Stimulated activated CD4-positive, alpha-beta T cell treated with anti-CD3 and anti-CD28 coated beads, Interleukin-2, amount 100 ng/mL, for 48 hours (primary cell): Measurements from ENCODE around the gene NCOA5.

Experiments
- DNase-seq, 2 donors: peaks; one replicate each; pipeline ENCODE4 v3.0.0-alpha.2; 2020

The NCOA5 gene

DNA sequence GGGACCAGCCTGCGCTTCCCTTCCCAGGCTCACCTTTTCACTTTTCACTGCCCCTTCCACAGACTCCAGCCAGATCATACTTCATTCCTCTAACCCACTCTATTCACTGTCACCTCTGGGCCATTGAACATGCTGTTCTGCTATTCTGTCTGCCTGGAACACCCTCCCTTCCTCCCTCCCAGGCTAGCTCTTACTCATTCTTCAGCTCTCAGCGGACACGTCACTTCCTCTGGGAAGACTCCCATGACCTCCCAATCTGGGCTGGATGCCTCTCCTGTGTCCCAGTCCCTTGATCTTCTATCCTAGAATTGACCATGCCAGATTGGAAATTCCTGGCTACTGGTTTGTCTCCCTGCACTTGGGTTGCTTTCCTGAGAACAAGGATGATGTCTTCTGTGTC is 55.7 kb downstream of the NCOA5 start:
- no peak for DNase-seq

DNA sequence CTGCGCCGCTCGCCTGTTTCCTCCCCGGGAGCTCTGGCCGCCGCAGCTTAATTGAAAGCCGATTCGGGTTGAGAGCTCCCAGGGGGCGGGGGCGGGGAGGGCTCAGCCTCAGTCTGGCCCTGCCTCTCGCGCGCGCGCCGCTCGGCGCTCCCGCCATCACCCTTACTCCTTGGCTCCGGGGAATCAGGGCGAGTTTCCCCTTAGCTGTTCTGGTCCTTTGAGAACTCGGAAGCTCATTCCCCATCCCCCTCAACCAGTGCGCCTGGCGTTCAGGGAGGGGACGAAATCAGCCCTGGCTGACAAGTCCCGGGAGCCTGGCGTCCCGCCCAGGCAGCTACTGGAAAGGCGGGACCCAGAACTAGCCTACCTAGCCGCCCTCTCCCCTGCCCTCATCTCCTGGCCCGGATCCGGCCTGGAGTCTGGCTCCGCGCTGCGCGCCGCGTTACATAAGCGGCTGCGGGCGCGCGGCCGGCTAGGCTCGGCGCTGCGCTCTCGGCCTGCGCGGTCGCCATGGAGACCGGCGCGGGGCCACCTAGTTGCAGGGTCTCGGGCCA is 58.0 kb downstream of the NCOA5 start:
- no peak for DNase-seq

DNA sequence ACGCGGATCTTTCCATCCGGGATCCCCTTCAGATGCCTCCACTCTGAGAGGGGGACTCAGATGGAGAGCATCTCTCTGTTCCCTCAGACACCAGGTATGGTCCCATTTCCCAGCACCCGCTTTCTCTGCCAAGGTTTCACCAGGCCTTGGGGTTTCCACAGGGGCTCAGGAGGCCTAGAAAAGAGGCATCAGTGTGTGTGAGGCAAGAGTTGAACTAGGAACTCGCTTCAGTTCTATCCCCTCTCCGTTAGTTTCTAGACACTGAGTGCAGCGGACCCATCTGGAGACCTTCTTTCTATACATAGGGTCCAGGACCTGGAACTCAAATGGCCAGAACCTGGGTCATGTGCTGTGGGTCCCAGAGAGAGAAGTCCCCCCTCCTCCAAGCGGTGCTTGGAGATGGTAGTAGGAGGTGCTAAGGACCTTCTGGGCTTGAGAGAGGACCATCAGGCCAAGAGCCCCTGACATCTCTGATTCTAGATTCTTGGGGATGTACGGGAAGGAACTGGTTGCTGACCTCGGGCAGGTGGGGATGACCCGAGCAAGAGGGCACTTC is 58.7 kb downstream of the NCOA5 start:
- DNase-seq, result no peak

DNA sequence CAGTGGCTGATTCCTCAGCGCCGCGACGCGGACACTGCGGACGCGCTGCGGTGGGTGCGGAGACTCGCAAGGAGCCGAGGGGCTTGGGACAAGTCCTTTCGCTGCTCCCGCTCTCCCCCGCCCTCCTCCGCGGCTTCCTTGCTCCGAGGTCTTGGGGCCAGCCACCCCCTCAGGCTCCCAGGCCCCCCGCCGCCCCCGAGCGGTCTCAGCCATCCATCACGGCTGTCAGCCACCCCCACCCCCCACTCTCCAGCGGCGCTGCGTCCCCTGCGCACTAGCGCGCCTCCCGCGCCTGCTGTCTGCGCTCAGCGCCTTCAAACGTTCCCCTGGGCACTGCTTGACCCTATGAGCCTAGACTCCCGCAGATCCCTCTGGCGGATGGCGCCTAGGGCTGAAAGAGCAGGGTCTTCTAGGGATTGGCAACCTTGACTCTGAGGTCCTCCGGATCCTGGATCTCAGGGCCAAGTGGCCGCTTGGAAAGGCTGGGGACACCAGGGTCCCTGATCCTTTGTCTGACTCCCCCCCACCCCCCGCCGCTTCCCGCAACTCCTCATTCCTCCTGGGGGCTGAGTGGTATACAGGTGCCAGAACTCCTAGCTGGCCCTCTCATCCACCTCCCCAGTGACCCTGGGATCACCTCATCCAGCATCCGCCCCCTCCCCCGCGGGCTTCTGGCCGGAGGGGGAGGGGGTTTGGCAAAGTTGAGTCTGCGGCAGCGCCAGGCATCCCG is 59.3 kb downstream of the NCOA5 start:
- no peak for DNase-seq

DNA sequence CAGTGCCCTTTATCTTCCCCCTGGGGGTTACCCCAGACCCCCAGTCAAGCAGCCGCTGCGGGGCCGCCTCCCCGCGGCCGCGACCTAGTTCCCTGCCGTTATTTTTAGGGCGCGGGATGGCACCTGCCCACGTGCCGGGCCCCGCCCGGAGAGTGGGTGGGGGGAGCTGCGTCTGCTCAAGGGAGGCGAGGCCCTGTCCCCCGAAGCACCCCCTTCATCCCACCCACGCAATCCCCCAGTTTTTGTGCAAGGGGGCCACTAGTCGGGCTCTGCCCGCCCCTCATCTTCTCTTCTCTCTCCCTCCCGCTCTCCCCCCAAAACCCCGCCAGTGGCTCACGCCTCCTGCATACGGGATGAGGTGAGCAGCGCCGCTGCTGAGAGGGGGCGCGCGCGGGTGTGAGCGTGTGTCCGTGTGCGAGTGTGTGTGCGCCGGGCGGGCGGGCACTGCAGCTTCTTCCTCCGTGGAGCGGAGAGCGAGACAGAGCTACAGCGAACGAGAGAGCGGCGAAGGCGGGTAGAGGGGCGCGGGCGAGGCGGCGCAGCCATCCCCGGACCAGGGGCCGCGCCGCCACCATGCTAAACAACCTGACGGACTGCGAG is 60.9 kb downstream of the NCOA5 start, which contains the start of gene SLC12A5:
Gene SLC12A5, plus strand, starts transcription at position 444 of the 600 bp plus-strand sequence. Its CDS starts 130 bp downstream, at position 574.
- no peak for DNase-seq

DNA sequence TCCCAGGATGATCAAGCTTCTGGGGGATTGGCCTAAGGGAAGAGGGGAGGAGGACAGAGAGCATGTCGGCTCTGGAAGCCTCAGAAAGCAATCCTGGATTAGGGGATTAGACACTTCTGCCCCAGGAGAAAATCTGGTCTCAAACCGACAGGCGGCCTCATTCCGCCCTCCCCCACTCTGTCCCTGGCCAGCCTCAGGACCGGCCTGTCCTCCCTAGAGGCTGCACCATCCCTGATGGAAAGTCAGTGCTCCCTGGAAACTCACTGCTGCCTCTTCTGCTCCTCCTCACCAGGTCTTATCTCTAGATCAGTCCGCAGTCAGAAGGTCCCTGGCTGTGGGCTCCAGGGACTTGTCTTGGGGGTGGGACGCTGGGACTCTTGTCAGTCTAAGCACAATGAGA is 61.7 kb downstream of the NCOA5 start:
- DNase-seq, result no peak

DNA sequence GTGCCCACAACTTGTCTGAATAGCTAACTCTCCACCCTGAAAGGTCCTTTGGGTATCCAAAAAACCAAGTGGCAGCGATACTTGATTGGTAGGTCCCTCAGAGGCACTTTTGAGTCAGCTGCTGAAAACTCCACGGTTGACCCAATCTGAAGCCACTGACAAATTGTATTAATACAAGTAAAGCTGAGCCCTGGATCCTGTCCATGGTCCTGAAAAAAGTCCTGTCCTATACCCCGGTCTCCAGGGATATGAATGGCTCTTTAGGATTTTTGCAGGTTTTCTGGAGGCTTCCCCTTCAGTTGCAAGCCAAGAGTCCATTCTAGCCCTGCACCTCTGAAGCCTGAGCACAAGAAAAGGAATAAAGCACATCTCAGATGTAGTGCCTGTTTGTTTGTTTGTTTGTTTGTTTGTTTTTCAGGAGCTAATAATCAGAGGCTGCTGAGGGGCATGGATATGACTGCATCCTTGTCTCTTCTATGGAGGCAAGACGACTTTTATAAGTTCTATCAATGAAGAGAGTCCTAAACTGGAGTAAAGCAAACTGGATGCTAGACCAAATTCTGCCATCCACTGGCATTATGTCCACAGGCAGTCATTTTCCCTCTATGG is 62.4 kb downstream of the NCOA5 start:
- no peak for DNase-seq

DNA sequence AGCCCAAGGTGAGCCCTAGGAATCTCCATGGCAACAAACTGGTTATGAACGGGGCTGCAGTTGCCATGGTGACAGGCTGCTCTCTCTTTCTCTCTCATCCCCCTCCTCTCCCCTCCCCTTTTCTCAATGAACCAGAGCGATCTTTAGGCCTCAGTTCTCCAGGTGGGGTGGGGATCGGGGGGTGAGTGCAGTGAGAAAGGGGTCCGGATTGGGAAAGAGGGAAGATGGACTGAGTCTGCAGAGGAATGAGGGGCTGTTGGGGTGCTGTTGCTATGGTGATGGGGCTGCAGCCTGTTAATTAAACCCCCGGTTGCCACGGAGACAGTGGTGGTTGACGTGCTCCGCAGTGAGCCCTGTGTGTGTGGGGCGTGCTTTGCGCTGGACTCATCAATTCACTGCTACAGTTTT is 64.4 kb downstream of the NCOA5 start:
- DNase-seq, result no peak

DNA sequence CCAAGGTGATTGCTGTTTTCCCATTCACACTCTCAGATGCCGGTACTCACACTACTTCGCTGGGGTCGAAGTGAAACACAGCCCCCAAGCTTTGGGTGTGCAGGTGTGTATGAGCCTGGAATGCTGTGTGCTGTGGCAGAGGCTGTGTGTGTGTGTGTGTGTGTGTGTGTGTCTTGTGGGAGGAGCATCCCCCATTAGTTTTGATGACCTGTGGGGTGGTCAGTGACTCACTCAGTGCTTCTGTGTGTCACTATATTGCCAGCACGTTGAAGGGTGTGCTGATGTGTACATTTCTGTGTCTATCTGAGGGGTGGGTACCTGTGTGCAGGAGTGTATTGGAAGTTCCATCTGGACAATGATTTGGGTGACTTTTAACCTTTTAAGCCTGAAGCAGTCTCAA is 65.8 kb downstream of the NCOA5 start:
- DNase-seq, result no peak

DNA sequence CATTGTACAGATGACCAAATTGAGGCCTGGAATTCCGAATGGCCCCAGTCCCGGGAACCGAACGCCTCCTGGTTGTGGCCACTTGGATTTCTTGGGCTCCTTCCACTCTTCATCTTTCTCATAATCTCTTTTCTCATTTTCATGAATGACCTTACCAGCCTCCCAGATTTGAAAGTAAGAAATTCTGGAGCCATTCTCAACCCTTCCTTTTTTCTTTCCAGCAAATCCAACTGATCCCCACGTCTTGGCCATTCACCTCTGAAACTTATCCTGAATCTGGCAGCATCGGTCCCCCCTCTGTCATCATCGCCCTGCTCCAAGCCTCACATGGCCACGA is 66.6 kb downstream of the NCOA5 start:
- no peak for DNase-seq

DNA sequence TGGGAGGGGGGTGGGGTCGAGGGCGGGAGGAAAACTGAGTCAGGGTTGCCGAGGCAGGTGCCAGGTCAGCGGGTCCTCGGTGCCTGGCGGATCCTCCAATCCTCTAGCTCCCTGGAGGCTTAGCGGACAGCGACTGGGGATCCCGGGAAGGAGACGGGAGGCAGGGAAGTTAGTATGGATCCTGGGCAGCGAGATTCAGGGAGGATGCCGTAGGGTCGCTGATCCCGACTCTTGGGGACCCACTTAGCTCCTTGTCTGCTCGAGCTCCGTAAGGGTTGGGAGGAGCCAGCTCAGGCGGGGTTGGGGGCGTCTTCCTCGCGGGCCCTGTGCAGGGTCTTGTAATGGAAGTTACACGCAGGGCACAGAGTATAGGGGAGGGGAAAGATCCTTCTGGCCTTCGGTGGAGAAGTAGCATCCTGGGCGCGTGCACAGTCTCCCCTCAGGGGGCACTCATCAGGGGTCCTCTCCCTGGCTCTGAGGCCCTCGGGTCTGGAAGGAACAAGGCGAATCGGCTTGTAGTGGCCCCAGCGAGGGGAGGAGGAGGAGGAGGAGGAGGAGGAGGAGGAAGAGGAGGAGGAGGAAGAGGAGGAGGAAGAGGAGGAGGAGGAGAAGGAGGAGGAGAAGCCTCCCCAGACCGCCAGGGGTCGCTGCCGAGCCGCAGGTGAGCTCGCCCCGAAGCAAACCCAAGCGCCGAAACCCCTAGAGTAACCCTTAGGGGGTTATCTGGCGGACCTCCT is 67.2 kb downstream of the NCOA5 start:
- peak; percentile 77 for DNase-seq

DNA sequence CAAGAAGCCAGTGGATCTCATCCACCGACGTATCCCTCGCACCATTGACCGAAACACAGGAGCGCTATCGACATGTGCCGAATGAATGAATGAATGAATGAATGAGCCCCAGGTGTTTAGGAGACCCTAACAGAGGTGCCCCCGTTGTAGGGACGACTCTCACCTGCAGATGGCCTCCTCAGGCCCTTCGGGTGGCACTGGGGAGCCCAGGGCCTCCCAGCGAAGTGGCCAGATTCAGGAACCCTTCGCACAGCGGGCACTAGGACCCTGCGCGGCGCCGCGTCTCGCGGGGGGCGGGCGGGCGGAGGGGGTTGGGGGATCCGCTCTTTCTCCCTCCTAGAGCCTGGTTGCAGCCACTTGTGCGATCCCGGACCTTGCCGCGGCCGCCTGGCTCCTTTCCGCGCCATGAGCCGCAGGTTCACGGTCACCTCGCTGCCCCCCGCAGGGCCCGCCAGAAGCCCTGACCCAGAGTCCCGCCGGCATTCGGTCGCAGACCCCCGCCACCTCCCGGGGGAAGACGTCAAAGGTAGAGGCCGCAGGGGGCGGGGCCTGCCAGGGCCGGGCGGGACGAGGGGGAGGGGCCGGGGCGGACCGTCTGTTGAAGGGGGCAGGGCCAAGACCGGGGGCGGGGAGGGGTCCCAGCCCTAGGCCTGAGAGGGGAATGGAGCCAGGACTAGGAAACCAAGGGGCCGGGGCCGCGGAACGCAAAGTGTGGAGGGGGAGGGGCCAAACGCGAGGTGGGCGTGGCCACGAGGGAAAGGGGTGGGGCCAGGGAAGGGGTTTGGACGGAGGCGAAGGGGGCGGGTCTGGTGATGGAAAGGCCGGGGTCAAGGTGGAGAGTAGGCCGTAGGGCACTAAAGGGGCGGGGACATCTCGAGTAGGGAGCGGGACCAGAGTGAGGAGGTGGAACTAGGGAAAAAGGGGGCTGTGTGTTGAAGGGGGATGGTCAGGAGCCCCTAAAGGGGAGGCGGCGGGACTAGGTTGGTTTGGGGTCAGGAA is 68.1 kb downstream of the NCOA5 start:
- peak; percentile 56 to 63 for DNase-seq

DNA sequence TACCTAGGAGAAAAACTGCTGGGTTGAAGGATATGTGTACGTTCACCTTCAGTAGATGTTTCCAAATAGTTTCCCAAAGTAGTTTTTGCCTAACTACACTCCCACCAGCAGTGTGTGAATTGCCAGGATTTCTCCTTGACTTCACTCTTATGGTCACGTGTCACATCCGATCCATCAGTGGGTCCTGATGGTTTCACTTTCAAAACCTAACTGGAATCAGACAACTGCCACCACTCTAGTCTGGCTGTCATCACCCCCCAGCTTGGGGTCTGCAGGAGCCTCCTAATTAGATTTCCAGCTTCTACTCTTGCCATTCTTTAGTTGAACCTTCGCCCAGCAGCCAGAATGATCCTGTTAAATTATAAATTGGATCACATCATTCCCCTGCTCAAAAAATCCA is 69.2 kb downstream of the NCOA5 start:
- no peak for DNase-seq

DNA sequence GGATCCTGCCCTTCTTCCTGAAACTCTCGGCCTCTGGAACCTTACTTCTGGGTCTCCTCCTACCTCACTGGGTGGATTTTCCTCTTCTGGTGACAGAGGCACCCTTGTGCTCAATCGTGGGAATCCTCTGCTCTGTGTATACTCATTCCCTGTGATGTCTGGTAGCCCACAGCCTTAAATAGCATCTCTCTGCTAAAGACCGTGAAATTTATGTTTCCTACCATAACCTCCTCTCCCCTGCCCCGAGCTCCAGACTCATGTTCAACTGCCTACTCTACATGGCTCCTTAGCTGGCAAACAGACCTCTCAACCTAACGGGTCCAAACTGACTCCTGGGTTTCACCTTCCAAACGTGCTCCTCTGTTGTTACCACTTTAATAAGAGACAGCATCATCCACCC is 71.2 kb downstream of the NCOA5 start:
- no peak for DNase-seq

DNA sequence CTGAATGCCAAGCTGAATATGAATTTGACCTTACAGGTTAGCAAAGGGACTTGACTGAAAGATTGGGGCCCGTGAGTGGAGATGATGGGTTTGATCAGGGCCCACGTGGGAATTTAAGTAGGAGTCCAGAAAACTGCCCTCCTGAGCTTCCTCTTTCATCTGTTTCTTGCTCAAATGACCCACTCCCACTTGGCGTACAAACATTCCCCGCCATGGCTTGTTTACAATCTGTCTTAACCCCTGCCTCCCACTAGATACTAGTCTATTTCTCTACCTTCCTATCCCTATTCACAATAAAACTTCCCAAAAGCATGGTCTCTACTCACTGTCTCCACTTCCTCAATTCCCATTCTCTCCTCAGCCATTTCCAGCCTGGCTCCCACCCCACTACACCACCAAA is 71.7 kb downstream of the NCOA5 start:
- DNase-seq, result no peak

DNA sequence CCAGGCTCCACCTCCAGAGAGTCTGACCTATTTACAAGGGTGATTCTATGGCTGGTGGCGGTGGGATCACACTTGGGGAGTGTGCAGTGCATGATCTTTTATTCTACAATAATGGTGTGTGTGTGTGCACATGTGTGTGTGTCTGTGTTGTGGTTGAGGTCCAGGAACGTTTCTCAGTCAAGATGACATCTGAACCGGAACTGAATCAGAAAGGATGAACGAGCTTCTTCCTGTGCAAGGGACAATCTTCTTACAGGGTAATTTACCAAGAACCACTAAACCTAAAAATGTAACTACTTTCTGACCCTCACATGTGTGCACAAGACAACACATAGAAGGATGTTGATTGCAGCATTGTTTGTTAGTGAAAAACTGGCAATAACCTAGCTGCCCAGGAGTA is 72.5 kb downstream of the NCOA5 start:
- DNase-seq, result no peak

DNA sequence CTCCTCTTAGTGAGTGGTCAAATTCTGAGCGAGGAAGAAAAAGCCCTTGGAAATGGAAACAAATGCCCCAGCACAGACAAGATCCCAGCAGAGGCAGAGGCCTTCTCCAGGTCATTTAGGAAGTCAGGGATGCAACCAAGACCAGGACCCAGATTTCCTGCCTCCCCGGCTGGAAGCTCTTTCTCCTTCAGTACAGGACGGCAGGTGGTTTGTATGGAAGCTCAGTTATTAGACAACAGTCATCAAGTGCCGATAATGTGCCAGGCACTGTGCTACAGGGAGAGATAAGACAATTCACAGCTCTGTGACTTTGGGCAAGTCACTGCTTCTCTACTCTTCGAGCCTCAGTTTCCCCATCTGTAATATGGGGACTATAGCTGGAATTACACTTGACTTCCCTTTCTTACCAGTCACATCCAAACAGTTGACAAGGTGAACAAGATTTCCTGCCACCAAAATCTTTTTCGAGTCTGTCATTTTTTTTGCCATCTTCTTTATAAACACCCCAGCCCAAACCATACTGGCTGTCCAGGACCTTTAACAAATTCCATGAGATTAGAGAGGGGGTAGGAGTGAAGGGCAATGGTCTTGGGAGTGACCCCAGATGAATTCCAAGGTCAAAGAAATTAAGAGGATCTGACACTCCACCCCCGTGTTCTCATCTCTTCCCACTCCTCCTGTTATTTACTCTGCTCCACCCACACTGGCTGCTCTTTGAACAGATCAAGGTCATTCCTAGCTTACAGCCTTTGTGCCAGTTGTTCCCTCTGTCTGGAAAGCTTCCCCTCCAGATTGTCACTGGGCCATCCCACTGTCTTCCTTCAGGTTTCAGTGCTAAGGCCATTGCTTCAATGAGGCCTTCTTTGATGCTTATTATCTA is 75.0 kb downstream of the NCOA5 start:
- no peak for DNase-seq

DNA sequence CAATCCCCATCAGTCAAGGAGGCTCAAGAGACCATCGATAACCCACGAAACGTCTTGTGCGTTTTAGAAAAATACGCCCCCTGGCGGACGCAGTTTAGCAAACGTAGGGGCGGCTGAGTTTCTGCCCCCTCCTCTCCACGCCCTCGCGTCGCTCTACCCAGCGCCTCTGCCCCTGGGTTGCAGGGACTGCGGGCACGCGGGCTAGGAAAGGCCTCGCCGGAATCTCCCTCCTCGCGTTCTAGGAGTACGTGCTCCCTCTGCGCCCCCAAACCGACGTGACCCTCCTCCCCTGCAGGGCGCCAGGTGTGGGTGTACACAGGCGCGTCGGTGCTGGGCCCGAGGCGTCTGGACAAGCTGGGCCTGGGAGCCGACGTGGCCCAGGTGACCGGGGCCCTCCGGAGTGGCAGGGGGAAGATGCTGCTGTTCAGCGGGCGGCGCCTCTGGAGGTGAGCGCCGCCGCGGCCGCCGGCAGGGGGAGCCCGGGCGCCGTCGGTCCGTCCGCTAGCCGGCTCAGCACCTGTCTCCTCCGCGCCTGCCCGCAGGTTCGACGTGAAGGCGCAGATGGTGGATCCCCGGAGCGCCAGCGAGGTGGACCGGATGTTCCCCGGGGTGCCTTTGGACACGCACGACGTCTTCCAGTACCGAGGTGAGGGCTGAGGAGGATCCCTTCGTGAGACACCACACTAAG is 75.8 kb downstream of the NCOA5 start:
- peak; percentile 69 to 73 for DNase-seq

DNA sequence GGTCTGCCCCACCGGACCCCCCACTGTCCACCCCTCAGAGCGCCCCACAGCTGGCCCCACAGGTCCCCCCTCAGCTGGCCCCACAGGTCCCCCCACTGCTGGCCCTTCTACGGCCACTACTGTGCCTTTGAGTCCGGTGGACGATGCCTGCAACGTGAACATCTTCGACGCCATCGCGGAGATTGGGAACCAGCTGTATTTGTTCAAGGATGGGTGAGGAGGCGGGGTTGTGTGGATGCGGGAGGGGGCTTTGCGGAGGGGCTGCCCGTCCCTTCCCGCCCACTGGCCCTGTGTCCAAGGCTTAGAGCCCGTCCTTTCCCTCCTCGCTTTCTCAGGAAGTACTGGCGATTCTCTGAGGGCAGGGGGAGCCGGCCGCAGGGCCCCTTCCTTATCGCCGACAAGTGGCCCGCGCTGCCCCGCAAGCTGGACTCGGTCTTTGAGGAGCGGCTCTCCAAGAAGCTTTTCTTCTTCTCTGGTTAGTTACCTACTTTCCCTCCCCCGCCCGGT is 76.4 kb downstream of the NCOA5 start:
- DNase-seq, result no peak

DNA sequence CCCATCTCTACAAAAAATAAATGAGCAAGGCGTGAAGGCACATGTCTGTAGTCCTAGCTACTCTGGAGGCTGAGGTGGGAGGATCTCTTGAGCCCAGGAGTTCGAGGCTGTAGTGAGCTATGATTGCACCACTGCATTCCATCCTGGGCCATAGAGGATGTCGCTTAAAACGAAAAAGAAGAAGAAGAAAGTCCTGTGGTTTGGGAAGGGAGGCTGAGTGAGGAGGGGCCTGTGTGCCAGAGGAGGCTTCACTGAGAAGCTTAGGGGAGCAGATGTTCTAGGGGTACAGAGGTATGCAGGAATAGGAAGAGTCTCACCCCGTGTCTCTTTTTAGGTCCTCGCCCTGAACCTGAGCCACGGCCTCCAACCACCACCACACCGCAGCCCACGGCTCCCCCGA is 76.8 kb downstream of the NCOA5 start:
- DNase-seq, result no peak
